Measurements from ENCODE around the gene TMEM184B.
A peak's percentile ranks its signal among the peaks of the same experiment; 100 is the strongest.
"Not testable (repeated sequence)": the region's sequence is repeated elsewhere in the genome, so short reads cannot be mapped to it uniquely, and the experiment has no call there.

TMEM184B gene

GRCh38 chr22:38203855-38204514, 68.8 kb downstream of the TMEM184B start:
- no peak for DNase-seq (ENCODE audit: low spot score)

- DNase-seq (ENCODE audit: low spot score): no peak
Observed at GRCh38 chr22:38203090-38203810, 69.6 kb downstream of the TMEM184B start.

GRCh38 chr22:38202437-38203089, 70.2 kb downstream of the TMEM184B start:
- DNase-seq (ENCODE audit: low spot score): no peak

- DNase-seq (ENCODE audit: low spot score): peak; percentile 98
Observed at GRCh38 chr22:38201711-38202436, 70.9 kb downstream of the TMEM184B start, which contains the start of gene MAFF. Gene MAFF (plus strand): TSS chr22:38201994. CDS start chr22:38213854, 11,860 bp downstream.

- DNase-seq (ENCODE audit: low spot score): no peak
Observed at GRCh38 chr22:38201371-38201710, 71.5 kb downstream of the TMEM184B start.

GRCh38 chr22:38199826-38200559, 72.8 kb downstream of the TMEM184B start:
- DNase-seq (ENCODE audit: low spot score): no peak

- DNase-seq (ENCODE audit: low spot score): no peak
Observed at GRCh38 chr22:38196791-38197419, 75.9 kb downstream of the TMEM184B start.

- no peak for DNase-seq (ENCODE audit: low spot score)
Observed at GRCh38 chr22:38193580-38193979, 79.2 kb downstream of the TMEM184B start.

- DNase-seq (ENCODE audit: low spot score): no peak
Observed at GRCh38 chr22:38192475-38192863, 80.3 kb downstream of the TMEM184B start.

- no peak for DNase-seq (ENCODE audit: low spot score)
Observed at GRCh38 chr22:38191731-38192474, 80.9 kb downstream of the TMEM184B start.

- DNase-seq (ENCODE audit: low spot score): no peak
Observed at GRCh38 chr22:38191055-38191454, 81.8 kb downstream of the TMEM184B start.

- DNase-seq (ENCODE audit: low spot score): no peak
Observed at GRCh38 chr22:38190581-38190980, 82.2 kb downstream of the TMEM184B start.

GRCh38 chr22:38189104-38189503, 83.7 kb downstream of the TMEM184B start:
- DNase-seq (ENCODE audit: low spot score): no peak

GRCh38 chr22:38187413-38188212, 85.2 kb downstream of the TMEM184B start:
- DNase-seq (ENCODE audit: low spot score): no peak

- DNase-seq (ENCODE audit: low spot score): no peak
Observed at GRCh38 chr22:38186429-38186828, 86.4 kb downstream of the TMEM184B start.

- no peak for DNase-seq (ENCODE audit: low spot score)
Observed at GRCh38 chr22:38184788-38185187, 88.0 kb downstream of the TMEM184B start.

GRCh38 chr22:38181453-38182200, 91.2 kb downstream of the TMEM184B start, which contains the start of gene PLA2G6:
Gene PLA2G6 (minus strand): TSS chr22:38181830. CDS start chr22:38169426, 12,404 bp downstream.
- DNase-seq (ENCODE audit: low spot score): peak; percentile 98

GRCh38 chr22:38180841-38181452, 91.9 kb downstream of the TMEM184B start:
- DNase-seq (ENCODE audit: low spot score): no peak

- DNase-seq (ENCODE audit: low spot score): not testable (repeated sequence)
Observed at GRCh38 chr22:38178605-38178937, 94.2 kb downstream of the TMEM184B start.
